OCI-LY3 (cell line): ENCODE data around the gene RCCD1.
"Not testable (repeated sequence)": the region's sequence is repeated elsewhere in the genome, so short reads cannot be mapped to it uniquely, and the experiment has no call there.

ENCODE experiments used
- H2AFZ ChIP-seq: fragments of 200-600, 300-600 bp; shearing (Covaris generic); 2 replicates; pipeline ENCODE4 v1.6.0; 2014; ENCODE audit warnings: antibody characterized with exemption, low read depth, low read length
- H3K27ac ChIP-seq: fragments of 200-600, 300-600 bp; sonication (generic); 2 replicates; pipeline ENCODE4 v1.5.1; 2014; ENCODE audit warnings: mild to moderate bottlenecking, low read length, moderate library complexity, mixed read lengths
- H3K27me3 ChIP-seq: fragments of 200-600, 300-600 bp; sonication (generic); 2 replicates; pipeline ENCODE4 v1.6.1; 2014; ENCODE audit warnings: low read depth, low read length, mixed read lengths
- H3K36me3 ChIP-seq: fragments of 200-600, 300-600 bp; sonication (generic); replicated peaks from 2 replicates; pipeline ENCODE3; 2014; ENCODE audit warnings: low read depth, low read length, mixed read lengths
- H3K4me1 ChIP-seq: fragments of 300-600, 200-600 bp; sonication (generic); 2 replicates; pipeline ENCODE4 v1.6.1; 2014; ENCODE audit warnings: low read length, mixed read lengths
- H3K4me2 ChIP-seq: fragments of 200-600, 300-600 bp; sonication (generic); 2 replicates; pipeline ENCODE4 v1.6.1; 2014; ENCODE audit warnings: low read length, mixed read lengths
- H3K4me3 ChIP-seq: fragments of 300-600, 200-600 bp; sonication (generic); 2 replicates; pipeline ENCODE4 v1.5.1; 2014; ENCODE audit warnings: antibody characterized with exemption, mild to moderate bottlenecking, low read length, moderate library complexity
- H3K79me2 ChIP-seq: fragments of 300-600, 200-600 bp; shearing (Covaris generic); 2 replicates; pipeline ENCODE4 v1.6.1; 2014; ENCODE audit warnings: mild to moderate bottlenecking, low read length, mixed read lengths
- H3K9ac ChIP-seq: fragments of 300-600, 200-600 bp; shearing (Covaris generic); 2 replicates; pipeline ENCODE4 v1.6.0; 2014; ENCODE audit warnings: mild to moderate bottlenecking, low read length, moderate library complexity
- H3K9me3 ChIP-seq: fragments of 200-600, 300-600 bp; shearing (Covaris generic); 2 replicates; pipeline ENCODE4 v1.6.1; 2014; ENCODE audit warnings: low read length, mixed read lengths; ENCODE audit not compliant: insufficient read depth
- H4K20me1 ChIP-seq: fragments of 200-600, 300-600 bp; sonication (generic); 2 replicates; pipeline ENCODE4 v1.6.1; 2016; ENCODE audit warnings: low read length, mixed read lengths; ENCODE audit not compliant: insufficient read depth
- EZH2phosphoT487 ChIP-seq: fragments of 200-600 bp; shearing (Covaris generic); IDR thresholded peaks from 2 replicates; pipeline ENCODE4 v1.6.1; 2018; ENCODE audit warnings: antibody characterized with exemption, mixed run types, low read depth
- TF ChIP-seq, protein P1 (sequence below): fragments of 200-600, 300-600 bp; sonication (generic); IDR thresholded peaks from 2 replicates; pipeline ENCODE4 v1.5.1; 2014; ENCODE audit warnings: antibody characterized with exemption, low read length, low read depth

The RCCD1 gene

DNA sequence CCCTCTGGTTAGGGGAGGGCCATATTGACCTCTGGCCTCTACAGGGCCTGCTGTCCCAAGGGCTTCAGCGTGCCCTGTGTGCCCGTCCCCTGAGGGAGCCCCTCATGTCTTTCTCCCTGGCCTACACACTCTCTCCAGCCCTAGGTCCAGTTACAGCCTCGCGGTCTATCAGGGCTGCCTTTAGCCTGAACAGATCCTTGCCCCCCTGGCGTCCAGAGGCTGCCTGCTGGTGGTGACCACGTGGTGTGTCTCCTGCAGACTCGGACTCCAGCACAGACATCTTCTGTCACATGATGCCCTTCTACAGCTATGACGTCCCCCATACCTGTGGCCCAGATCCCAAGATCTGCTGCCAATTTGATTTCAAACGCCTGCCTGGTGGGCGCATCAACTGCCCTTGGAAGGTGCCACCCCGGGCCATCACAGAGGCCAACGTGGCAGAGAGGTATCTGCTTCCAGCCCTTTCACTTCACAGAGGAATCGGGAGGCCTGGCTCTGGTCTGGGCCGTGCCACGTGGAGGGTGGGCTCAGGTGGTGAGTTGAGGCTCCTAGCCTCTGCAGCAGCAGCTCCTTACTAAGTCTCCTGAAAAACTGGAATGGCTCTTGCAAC lies 47.5 kb upstream of the RCCD1 start:
- H3K4me2 ChIP-seq: no peak overlapping the region
- H3K9ac ChIP-seq: no peak overlapping the region
- H2AFZ ChIP-seq: no peak overlapping the region

GRCh38 chr15:90907838-90908507 lies 46.7 kb upstream of the RCCD1 start:
- H3K4me2 ChIP-seq: no peak overlapping the region
- TF ChIP-seq, protein P1, sequence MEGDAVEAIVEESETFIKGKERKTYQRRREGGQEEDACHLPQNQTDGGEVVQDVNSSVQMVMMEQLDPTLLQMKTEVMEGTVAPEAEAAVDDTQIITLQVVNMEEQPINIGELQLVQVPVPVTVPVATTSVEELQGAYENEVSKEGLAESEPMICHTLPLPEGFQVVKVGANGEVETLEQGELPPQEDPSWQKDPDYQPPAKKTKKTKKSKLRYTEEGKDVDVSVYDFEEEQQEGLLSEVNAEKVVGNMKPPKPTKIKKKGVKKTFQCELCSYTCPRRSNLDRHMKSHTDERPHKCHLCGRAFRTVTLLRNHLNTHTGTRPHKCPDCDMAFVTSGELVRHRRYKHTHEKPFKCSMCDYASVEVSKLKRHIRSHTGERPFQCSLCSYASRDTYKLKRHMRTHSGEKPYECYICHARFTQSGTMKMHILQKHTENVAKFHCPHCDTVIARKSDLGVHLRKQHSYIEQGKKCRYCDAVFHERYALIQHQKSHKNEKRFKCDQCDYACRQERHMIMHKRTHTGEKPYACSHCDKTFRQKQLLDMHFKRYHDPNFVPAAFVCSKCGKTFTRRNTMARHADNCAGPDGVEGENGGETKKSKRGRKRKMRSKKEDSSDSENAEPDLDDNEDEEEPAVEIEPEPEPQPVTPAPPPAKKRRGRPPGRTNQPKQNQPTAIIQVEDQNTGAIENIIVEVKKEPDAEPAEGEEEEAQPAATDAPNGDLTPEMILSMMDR: no peak
- no peak for TF ChIP-seq EZH2phosphoT487
- no peaks in the 10 kb centered on the region for H4K20me1 ChIP-seq
- peaks cover 15% of the 10 kb centered on the region for H3K36me3 ChIP-seq
- no peak overlapping the region for H3K4me3 ChIP-seq
- no peaks in the 10 kb centered on the region for H3K27me3 ChIP-seq
- H3K4me1 ChIP-seq: peaks cover 6% of the 10 kb centered on the region
- no peak overlapping the region for H3K27ac ChIP-seq
- H2AFZ ChIP-seq: no peak overlapping the region
- H3K79me2 ChIP-seq: no peaks in the 10 kb centered on the region
- no peak overlapping the region for H3K9ac ChIP-seq
- no peaks in the 10 kb centered on the region for H3K9me3 ChIP-seq

More for the DNA sequence above, 47.5 kb upstream of the RCCD1 start:
- Histone ChIP-seq H3K36me3 (peaks cover 14% of the 10 kb centered on the region), H3K4me3 (no peak overlapping the region), H3K27me3 (no peaks in the 10 kb centered on the region), H4K20me1 (no peaks in the 10 kb centered on the region), H3K27ac (no peak overlapping the region), H3K79me2 (no peaks in the 10 kb centered on the region), H3K4me1 (peaks cover 6% of the 10 kb centered on the region), H3K9me3 (no peaks in the 10 kb centered on the region)
- no peak for TF ChIP-seq EZH2phosphoT487
- TF ChIP-seq, protein P1: no peak

DNA sequence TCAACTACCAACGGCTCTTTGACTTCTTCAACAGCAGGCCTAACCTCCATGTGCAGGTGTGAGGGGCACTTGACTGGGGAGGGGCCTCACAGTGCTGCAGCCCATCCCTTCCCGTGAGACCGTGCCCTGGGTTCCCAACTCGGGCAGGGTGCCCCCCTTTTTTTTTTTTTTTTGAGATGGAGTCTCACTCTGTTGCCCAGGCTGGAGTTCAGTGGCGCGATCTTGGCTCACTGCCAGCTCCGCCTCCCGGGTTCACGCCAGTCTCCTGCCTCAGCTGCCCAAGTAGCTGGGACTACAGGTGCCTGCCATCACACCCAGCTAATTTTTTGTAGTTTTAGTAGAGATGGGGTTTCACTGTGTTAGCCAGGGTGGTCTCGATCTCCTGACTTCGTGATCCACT lies 45.2 kb upstream of the RCCD1 start:
- not testable (repeated sequence) for H4K20me1 ChIP-seq, H3K4me3 ChIP-seq, H3K4me1 ChIP-seq, H2AFZ ChIP-seq, H3K27ac ChIP-seq, H3K79me2 ChIP-seq, H3K9me3 ChIP-seq, H3K27me3 ChIP-seq, H3K4me2 ChIP-seq, H3K9ac ChIP-seq
- peaks cover 21% of the 10 kb centered on the region for H3K36me3 ChIP-seq

DNA sequence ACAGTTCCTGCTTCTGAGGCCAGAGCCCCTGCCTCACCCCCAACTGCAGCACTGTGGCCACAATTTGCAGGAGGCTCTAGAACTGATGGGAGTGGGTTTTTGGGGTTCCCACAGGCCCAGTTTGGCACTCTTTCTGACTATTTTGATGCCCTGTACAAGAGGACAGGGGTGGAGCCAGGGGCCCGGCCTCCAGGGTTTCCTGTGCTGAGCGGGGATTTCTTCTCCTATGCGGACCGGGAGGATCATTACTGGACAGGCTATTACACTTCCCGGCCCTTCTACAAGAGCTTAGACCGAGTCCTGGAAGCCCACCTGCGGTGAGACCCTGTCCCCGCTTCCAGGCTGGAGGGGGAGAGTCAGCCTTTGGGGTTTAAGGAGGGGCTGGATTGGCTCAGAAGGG lies 44.7 kb upstream of the RCCD1 start:
- no peak overlapping the region for H3K4me3 ChIP-seq
- TF ChIP-seq, protein P1: no peak
- TF ChIP-seq EZH2phosphoT487: no peak
- no peak overlapping the region for H3K9ac ChIP-seq
- no peaks in the 10 kb centered on the region for H3K9me3 ChIP-seq
- H2AFZ ChIP-seq: no peak overlapping the region
- H4K20me1 ChIP-seq: no peaks in the 10 kb centered on the region
- no peak overlapping the region for H3K4me2 ChIP-seq
- H3K4me1 ChIP-seq: no peaks in the 10 kb centered on the region
- no peaks in the 10 kb centered on the region for H3K27me3 ChIP-seq
- H3K79me2 ChIP-seq: no peaks in the 10 kb centered on the region
- no peak overlapping the region for H3K27ac ChIP-seq
- H3K36me3 ChIP-seq: peaks cover 19% of the 10 kb centered on the region
